NCI-H2029 treated with DMSO at 0.1 percent for 48 hours (cell line): ENCODE results near the gene PDE6A.

Experiments used
- DNase-seq: peaks from one replicate; lab custom pipeline; 2025; lab: John Stamatoyannopoulos, UW

Gene PDE6A

DNA sequence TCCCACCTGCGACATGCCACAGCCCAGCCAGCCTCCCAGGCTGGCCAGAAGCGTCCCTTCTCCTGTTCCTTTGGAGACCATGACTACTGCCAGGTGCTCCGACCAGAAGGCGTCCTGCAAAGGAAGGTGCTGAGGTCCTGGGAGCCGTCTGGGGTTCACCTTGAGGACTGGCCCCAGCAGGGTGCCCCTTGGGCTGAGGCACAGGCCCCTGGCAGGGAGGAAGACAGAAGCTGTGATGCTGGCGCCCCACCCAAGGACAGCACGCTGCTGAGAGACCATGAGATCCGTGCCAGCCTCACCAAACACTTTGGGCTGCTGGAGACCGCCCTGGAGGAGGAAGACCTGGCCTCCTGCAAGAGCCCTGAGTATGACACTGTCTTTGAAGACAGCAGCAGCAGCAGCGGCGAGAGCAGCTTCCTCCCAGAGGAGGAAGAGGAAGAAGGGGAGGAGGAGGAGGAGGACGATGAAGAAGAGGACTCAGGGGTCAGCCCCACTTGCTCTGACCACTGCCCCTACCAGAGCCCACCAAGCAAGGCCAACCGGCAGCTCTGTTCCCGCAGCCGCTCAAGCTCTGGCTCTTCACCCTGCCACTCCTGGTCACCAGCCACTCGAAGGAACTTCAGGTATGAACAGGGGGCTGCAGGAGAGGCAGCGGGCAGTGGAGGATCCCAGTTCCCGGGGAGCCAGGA, 108.0 kb downstream of the PDE6A start:
- DNase-seq, result no peak

DNA sequence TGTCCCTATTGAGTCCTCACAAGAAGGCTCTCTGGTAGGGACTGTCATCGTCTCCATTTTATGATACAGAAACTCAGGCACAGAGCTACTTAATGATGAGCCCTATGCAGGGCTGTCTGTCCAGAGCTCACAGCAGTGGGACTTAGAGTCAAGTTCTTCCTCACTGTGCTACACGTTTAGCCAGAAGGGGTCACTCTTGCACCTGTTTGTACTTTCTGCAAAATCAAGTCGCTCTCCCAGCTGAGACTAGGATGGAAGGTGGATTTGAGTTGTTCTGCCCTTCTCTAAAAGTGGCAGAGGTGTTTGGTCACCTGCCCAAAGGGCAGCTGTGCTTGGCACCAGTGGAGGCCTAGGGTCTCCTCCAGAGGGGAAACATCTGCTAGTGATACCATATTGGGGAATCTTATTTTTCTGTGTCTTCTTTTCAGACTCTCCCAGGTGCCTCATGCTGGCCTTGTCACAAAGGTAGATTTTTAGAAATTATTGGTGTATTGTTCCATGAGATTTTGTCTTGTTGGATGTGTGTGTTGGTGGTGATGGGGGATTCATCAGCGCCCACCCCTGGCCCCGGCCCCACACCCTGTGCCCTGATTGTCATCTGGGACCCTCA, 110.2 kb downstream of the PDE6A start:
- peak; percentile 14 for DNase-seq

DNA sequence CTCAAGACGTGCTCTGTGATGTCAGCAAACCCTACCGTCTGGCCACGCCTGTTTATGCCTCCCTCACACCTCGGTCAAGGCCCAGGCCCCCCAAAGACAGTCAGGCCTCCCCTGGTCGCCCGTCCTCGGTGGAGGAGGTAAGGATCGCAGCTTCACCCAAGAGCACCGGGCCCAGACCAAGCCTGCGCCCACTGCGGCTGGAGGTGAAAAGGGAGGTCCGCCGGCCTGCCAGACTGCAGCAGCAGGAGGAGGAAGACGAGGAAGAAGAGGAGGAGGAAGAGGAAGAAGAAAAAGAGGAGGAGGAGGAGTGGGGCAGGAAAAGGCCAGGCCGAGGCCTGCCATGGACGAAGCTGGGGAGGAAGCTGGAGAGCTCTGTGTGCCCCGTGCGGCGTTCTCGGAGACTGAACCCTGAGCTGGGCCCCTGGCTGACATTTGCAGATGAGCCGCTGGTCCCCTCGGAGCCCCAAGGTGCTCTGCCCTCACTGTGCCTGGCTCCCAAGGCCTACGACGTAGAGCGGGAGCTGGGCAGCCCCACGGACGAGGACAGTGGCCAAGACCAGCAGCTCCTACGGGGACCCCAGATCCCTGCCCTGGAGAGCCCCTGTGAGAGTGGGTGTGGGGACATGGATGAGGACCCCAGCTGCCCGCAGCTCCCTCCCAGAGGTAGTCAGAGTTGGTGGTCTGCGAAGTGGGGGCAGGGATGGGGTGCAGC, 111.3 kb downstream of the PDE6A start:
- no peak for DNase-seq

DNA sequence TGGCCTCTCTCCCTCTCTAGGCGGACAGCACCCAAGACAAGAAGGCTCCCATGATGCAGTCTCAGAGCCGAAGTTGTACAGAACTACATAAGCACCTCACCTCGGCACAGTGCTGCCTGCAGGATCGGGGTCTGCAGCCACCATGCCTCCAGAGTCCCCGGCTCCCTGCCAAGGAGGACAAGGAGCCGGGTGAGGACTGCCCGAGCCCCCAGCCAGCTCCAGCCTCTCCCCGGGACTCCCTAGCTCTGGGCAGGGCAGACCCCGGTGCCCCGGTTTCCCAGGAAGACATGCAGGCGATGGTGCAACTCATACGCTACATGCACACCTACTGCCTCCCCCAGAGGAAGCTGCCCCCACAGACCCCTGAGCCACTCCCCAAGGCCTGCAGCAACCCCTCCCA, 112.0 kb downstream of the PDE6A start:
- DNase-seq, result no peak

DNA sequence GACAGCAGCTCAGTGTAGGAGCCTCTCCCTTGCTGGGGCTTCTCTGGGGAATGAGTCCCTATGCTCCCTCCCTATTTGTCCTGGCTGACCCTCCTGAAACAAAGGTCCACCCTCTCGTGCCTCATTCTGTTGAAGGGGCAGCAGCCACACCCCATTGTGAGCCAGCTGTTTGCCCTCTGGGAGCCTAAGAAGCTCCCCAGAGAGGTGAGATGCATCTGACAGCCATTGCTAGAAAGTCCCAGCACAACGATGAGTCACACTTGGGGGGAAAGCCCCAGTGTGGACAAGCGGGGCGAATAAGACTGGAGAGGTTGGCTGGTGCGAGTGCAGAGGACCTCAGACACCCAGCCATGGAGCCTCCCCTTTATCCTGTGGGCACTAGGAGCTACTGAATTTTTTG, 113.1 kb downstream of the PDE6A start:
- no peak for DNase-seq

DNA sequence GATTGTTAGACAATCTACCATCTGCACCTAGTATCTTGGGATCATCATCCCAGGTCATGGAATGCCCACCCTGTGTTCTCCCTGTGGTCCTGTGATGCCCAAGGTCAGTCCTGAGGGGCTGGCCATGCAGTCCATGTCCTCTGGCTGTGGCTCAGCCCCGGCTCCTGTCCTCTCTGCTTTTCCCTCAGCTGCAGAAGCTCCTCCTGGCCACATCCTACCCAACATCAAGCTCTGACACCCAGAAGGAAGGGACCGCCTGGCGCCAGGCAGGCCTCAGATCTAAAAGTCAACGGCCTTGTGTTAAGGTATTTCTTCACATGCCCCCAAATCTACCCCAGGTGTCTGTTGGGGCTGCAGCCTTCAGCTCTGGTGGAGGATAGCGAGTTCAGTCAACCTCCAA, 114.0 kb downstream of the PDE6A start:
- DNase-seq, result no peak

DNA sequence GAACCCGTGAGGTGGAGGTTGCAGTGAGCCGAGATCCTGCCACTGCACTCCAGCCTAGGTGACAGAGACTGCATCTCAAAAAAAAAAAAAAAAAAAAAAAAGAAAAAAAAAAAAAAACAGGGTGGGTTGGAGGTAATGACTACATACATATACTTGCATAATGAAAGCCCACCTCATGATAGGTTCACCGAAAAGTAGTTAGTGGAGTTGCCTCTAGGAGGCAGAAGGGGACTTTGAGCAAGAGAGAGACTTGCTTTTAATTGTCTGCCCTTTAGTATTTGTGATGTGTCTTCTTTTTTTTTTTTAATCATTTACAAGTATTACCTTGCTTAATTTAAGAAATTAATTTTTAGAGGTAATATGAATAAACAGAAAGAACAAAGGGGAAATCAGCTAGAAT, 114.6 kb downstream of the PDE6A start:
- DNase-seq, result no peak

DNA sequence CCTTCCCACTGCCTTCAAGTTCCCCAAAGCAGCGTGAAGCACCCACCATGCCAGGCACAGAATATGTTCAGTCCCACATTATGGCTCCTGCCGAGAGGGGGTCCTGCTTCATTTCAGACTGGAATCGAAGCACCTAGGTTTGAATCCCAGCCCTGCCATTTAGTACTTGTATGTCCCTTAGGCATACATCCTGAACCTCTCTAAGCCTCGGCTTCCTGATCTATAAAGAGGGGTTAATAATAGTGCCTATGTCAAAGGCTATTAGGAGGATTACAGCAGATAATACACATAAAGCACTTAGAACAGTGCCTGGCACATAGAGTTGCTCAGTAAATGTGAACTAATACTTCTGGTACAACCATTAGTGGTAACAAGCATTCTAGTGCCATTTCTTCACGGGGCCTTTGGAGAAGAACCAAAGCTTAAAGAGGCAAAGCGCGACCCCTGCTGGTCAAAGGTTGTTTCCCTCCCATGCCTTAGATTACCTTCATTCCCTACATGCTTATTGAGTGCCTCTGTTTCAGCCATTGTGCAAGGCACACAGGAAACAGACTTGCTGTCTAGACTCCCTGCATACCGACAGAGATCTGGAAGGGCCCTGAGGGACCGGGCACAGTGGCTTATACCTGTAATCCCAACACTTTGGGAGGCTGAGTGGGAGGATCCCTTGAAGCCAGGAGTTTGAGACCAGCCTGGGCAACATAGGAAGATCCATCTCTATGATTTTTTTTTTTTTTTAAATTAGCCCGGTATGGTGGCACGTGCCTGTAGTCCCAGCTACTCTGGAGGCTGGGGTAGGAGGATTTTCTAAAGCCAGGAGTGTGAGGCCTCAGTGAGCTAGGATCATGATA, 116.2 kb downstream of the PDE6A start:
- peak; percentile 94 for DNase-seq

DNA sequence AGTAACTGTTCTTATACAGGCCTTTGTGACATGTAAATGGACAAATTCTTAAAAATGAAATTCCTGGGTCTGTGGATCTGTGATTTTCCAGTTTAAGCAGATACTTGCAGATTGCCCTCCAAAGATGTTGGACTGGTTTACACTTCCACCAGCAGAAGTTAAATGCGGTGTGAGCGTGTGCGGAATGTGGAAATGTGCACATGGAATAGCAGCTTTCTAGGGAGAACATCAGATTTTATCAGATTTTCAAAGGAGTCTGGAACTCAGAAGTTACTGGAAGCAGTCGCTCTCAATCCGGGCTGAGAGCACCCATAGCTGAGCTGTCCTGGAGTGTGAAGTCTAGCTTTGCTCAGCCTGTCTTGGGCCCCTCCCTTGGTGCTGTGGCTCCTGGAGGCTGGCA, 117.0 kb downstream of the PDE6A start:
- no peak for DNase-seq

DNA sequence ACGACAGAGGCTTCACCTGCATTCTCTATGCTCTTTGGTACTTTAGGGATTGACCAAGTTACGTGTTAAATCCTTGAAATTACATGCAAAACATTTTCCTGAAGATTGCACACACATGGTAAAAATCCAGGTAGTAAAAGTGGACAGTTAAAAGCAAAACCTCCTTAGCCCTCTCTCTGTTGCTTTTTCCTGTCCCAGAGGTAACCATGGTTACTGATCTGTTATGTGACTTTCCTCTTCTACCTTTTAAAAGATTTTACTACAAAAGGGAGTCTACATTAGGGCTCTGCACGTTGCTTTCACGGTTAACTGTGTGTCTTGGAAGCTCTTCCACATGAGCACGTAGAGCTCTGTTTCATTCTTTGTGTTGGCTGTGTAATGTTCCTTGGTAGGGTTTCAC, 117.5 kb downstream of the PDE6A start:
- DNase-seq, result no peak

DNA sequence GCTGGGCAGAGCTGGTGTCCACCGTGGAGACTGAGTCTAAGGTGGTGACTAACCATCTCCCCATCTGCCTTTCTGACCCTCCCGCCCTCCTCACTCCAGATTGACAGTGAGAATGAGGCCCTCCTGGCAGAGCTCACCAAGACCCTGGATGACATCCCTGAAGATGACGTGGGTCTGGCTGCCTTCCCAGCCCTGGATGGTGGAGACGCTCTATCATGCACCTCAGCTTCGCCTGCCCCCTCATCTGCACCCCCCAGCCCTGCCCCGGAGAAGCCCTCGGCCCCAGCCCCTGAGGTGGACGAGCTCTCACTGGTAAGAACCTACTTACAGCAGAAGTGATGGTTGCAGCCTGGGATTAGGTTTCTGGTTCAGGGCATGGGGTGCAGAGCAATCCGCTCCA, 118.0 kb downstream of the PDE6A start:
- no peak for DNase-seq

DNA sequence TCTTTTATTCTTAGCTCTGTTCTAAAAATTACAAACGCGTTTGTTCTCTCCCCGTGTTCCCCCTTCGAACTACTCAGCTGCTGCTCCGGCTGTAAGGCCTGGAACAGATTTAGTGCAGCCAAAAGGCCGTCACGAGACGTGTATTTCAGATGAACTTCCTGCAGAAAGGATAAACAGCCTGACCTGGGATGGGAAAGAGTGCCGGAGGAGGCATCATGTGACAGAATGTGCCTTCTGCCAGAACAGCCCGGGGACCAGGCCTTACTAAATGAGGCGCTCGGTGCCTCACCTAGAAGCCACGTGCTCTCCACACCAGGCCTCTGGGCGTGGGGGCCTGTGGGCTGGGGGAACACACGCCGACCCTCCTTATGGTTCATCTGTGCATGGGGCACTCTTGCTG, 119.7 kb downstream of the PDE6A start:
- no peak for DNase-seq

DNA sequence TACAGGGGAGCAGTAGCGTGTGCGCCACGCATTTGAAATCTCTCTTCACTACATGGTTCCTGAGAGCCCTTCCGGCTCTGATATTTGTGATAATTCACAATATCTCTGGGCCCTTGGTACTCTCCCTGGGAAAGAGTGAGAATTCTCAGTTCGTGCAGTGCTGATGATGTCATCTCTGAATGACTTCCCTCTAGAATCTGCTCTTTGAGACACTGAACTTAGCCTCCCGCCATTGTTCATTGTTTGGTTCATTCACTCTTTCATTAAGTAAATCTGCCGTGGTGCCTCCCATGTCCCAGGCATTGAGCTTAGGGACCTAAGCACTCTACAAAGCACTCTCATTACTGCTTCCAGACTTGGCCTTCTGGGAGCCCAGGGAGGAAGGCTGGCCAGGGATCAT, 120.5 kb downstream of the PDE6A start:
- DNase-seq, result no peak

DNA sequence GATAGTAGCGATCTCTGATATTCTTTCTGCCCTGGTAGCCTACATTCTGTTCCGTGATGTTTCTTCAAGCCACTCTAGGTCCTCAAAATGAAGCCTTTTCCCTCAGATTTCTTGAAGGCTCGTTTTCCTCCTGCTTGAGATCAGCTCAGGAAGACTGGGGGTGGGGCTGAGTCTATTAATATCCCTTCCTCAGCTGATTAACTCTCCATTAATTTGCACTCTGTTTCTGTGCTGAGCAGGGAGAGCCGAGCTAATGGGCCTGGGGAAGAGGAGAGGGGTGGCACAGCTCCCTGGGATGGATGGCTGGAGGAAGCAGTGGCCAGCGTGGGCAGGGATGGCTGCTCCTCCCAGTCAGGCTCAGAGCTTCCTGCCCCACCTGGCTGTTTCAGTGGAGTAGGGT, 121.2 kb downstream of the PDE6A start:
- no peak for DNase-seq

DNA sequence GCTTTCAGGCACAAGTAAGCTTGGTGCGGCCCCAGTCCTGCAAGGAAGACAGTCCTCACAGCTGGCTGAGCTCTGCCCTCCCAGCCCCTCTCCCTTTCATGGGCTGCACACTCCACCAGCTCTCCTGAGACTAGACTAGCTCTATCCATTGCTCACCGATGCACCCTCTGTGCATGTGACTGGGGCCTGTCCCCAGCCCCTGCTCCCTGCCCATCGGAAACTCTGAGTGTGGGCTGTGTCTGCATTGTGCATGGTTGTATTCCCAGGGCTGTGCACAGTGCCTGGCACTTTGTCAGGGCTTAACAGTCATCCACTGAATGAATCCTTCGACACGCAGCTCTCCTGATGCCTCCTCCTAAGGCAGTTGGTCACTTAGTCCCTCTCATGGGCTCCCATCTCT, 122.3 kb downstream of the PDE6A start:
- no peak for DNase-seq

DNA sequence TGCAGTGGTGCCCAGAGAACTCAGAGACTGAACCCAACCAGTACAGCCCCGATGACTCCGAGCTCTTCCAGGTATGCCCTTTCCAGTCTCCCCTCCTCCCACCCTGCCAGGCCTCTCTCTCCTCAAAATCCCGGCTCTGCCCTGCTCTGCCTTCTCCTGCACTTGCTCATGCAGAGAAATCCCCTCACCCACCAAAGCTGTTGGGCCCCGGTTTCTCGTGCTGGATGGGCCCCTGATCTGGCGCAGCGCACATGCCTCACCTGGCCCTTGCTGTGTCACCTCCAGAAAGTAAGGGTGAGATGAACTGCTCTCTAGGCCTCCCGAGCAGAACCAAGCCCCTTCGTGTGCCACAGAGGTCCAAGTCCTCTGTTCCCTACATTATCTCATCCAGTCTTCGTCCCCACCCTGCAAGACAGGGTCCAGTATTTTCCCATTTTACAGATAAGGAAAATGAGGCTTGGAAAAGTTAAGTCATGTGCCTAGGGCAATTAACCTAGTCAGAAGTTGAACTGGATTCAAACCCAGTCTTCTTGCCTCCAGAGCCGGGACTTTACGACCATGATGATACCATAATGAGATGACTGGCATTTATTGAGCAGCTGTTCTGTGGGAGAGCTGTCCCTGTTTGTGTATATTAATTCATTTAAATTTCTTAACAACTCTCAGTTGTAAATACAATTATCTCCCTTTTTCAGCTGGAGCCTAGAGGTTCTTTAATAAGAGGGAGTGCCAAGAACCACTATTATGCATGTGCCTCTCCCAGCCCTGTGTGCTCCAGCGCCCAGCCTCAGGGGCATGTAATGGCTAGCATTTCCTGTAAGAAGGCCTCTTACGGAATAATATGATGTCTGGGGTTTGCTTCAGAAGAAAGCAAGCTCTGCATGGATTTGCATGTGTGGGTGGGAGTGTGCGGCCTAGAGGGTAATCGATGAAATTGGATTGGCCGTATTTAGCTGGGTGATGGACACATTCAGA, 123.8 kb downstream of the PDE6A start:
- DNase-seq, result no peak

DNA sequence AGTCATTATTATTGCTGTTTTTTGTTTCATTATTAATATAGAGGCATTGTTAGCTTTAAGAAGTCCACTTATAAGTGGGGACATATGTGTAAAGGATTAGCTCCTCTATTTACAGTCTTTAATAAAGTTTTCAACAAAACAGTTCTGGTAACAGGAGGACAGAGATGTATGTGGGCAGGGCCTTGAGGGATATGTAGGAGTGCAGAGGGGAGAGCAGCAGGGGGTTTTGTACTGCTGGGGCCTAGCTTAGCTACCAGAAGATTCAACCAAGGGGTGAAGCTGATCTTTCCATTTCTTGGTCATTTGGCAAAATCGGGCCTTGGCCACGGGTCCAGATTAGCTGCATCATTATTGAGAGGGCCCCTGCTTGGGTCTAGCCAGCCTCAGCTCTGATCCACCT, 124.6 kb downstream of the PDE6A start:
- DNase-seq, result no peak

DNA sequence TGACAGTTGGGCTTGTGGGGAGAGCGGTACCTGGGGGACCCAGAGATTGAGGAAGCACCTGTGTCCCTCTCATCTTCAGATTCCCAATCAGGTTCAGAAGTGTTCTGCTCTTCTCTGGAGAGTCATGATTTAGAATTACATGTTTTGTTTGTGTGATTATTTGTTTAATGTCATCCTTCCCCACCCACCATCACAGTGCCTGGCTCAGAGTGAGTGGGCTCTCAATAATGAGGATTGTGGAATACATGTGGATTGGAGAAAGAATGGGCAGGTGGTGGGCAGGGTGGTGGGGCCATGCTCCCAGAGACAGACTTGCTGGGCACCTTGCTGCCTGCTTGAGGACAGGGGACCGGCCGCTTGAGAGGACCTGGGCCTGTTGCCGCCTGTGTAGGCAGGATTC, 126.5 kb downstream of the PDE6A start:
- no peak for DNase-seq

DNA sequence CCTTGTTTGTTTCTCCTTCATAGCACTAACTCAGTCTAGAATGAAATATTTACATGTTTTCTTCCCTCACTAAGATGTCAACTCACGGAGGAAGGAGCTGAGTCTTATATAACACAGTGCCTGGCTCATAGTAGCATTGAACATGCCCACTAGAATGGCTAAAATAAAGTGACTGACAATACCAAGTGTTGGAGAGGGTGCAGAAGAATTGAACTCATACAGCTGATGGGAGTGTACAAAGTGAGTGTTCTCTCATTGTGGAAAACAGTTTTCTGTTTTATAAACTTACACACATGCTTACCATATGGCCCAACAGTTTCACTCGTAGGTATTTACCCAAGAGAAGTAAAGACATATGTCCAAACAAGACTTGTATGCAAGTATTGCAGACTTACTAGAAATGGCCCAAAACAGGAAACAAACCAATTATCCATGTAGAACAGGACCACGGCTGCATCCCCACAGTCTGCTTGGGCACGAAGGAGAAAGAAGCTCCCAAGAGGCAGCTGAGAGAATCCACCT, 127.0 kb downstream of the PDE6A start:
- no peak for DNase-seq

DNA sequence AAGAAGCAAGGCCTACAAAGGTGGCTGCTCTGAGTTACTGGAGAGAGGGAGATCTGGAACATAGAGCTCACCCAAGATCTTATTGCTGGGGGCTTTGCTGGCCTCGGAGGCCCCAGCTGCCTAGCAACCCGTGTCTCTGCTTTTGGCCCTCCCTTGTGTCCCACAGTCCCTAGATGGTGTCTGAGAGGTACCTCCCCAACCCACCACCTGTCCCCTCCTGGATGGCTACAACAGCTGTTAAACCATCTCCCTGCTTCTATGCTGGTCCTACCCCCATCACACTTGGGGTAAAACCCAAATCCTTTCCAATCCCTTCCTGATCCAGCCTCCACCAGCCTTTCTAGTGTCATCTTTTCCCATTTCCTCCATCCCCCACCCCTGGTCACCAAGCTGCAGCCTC, 127.9 kb downstream of the PDE6A start:
- DNase-seq, result no peak

DNA sequence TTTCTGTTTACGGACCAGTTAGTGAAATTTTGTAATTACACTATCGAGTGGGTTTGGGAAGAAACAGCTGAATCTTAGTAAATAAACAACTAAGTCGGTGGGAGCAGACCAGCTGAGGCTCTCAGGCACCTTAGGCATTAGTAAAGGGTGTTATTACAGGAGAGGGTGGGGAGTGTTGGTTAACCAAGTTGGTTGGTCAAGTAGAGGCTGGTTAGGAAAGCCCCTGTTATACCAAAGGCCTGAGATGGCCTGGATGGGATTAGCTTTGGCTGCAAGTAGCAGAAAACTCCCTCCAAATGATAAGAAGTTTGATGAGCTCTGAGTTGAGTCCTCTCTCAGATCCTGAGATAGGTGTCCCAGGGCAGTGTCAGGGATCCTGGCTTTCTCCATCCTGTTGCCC, 133.1 kb downstream of the PDE6A start:
- no peak for DNase-seq
